Measurements from ENCODE around the gene NEMP2.

DNA sequence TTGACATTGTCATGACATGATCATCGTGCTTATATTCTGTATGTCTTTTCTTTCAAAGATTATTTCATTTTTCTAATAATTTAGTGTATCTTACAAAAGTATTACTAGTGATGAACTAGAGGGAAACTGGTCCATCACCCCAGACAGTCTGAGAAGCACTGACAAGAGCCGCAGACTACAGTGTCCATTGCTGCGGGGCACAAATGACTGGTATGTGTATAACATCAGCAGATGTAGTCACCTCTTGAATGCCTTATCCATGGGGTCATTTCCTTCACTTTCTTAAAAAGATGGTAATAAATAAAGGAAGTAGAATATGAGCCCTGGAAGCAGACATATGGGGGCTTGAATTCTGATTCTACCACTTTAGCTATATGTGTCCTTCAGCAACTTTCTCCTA lies 29.6 kb downstream of the NEMP2 start:
- TF ChIP-seq, protein P1, sequence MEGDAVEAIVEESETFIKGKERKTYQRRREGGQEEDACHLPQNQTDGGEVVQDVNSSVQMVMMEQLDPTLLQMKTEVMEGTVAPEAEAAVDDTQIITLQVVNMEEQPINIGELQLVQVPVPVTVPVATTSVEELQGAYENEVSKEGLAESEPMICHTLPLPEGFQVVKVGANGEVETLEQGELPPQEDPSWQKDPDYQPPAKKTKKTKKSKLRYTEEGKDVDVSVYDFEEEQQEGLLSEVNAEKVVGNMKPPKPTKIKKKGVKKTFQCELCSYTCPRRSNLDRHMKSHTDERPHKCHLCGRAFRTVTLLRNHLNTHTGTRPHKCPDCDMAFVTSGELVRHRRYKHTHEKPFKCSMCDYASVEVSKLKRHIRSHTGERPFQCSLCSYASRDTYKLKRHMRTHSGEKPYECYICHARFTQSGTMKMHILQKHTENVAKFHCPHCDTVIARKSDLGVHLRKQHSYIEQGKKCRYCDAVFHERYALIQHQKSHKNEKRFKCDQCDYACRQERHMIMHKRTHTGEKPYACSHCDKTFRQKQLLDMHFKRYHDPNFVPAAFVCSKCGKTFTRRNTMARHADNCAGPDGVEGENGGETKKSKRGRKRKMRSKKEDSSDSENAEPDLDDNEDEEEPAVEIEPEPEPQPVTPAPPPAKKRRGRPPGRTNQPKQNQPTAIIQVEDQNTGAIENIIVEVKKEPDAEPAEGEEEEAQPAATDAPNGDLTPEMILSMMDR (IDR thresholded peaks at IDR 0.05; ENCODE audit: insufficient read depth, low read length) = no peak
- TF ChIP-seq POLR2AphosphoS5 (IDR thresholded peaks at IDR 0.05; ENCODE audit: low read depth) = no peak
- TF ChIP-seq, protein P2, sequence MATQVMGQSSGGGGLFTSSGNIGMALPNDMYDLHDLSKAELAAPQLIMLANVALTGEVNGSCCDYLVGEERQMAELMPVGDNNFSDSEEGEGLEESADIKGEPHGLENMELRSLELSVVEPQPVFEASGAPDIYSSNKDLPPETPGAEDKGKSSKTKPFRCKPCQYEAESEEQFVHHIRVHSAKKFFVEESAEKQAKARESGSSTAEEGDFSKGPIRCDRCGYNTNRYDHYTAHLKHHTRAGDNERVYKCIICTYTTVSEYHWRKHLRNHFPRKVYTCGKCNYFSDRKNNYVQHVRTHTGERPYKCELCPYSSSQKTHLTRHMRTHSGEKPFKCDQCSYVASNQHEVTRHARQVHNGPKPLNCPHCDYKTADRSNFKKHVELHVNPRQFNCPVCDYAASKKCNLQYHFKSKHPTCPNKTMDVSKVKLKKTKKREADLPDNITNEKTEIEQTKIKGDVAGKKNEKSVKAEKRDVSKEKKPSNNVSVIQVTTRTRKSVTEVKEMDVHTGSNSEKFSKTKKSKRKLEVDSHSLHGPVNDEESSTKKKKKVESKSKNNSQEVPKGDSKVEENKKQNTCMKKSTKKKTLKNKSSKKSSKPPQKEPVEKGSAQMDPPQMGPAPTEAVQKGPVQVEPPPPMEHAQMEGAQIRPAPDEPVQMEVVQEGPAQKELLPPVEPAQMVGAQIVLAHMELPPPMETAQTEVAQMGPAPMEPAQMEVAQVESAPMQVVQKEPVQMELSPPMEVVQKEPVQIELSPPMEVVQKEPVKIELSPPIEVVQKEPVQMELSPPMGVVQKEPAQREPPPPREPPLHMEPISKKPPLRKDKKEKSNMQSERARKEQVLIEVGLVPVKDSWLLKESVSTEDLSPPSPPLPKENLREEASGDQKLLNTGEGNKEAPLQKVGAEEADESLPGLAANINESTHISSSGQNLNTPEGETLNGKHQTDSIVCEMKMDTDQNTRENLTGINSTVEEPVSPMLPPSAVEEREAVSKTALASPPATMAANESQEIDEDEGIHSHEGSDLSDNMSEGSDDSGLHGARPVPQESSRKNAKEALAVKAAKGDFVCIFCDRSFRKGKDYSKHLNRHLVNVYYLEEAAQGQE (IDR thresholded peaks at IDR 0.05; ENCODE audit: insufficient replicate concordance, low read depth) = no peak

All from HL-60 (cell line).